K562 (cell line): ENCODE measurements around the gene UBE2V1. TPM values are rescaled to one million over a fixed set of nuclear protein-coding genes. Genes with fewer than 3 reads are reported as not detected.

ENCODE experiments used
- ARID2 ChIP-seq: fragments of 450-650 bp; IDR thresholded peaks from 2 replicates; pipeline ENCODE4 v1.6.1; 2017; ENCODE audit warnings: antibody characterized with exemption, mild to moderate bottlenecking
- BCL6 ChIP-seq: fragments of 250-450 bp; sonication (Bioruptor Pico); IDR thresholded peaks from 2 replicates; pipeline ENCODE4 v1.4.0; 2020
- CGGBP1 ChIP-seq: fragments of 250-450 bp; sonication (Bioruptor Pico); IDR thresholded peaks from 2 replicates; pipeline ENCODE4 v1.9.0; 2021; ENCODE audit warnings: mild to moderate bottlenecking
- CHAMP1 ChIP-seq: fragments of 450-650 bp; IDR thresholded peaks from 2 replicates; pipeline ENCODE4 v1.6.1; 2016; ENCODE audit warnings: mild to moderate bottlenecking
- CREB1 ChIP-seq, 2 experiments: sonication (generic) in 1 of 2; formaldehyde crosslinking in 1 of 2; IDR thresholded peaks; 2 replicates each; pipeline versions ENCODE4 v1.6.1 to v1.8.0; 2012 to 2022; ENCODE audit warnings: inconsistent platforms in 1 of 2, mild to moderate bottlenecking in 1 of 2, missing genetic modification reagents in 1 of 2, moderate library complexity in 1 of 2
- ELK3 ChIP-seq: fragments of 450-650 bp; formaldehyde crosslinking; IDR thresholded peaks from 2 replicates; pipeline ENCODE4 v1.4.0; 2020; ENCODE audit warnings: mild to moderate bottlenecking
- GABPB1 ChIP-seq: sonication (generic); formaldehyde crosslinking; IDR thresholded peaks from 2 replicates; pipeline ENCODE4 v1.8.0; 2022; ENCODE audit warnings: mild to moderate bottlenecking, missing genetic modification reagents
- HDAC1 ChIP-seq, 2 experiments: fragments of 450-650 bp; IDR thresholded peaks; 2 replicates each; pipeline ENCODE4 v1.6.1; 2016 to 2017; ENCODE audit warnings: inconsistent platforms in 1 of 2, mild to moderate bottlenecking in 1 of 2, moderate library complexity in 1 of 2
- HINFP ChIP-seq: fragments of 450-650 bp; conservative IDR thresholded peaks from 2 replicates; pipeline ENCODE4 v1.6.1; 2016; ENCODE audit warnings: missing genetic modification characterization, low read depth, mild to moderate bottlenecking, control low read depth, missing compliant biosample characterization
- HLTF ChIP-seq: fragments of 450-650 bp; IDR thresholded peaks from 2 replicates; pipeline ENCODE4 v1.6.1; 2016
- MAFF ChIP-seq: IDR thresholded peaks from 2 replicates; pipeline ENCODE4 v1.6.1; 2012; ENCODE audit warnings: low read length, improper control_type of control experiment
- MTA1 ChIP-seq: fragments of 450-650 bp; IDR thresholded peaks from 2 replicates; pipeline ENCODE4 v1.6.1; 2017; ENCODE audit warnings: borderline replicate concordance
- SUPT5H ChIP-seq: fragments of 450-650 bp; IDR thresholded peaks from 2 replicates; pipeline ENCODE4 v1.6.1; 2016
- TAF1 ChIP-seq: IDR thresholded peaks from 2 replicates; pipeline ENCODE4 v1.6.1; 2011; ENCODE audit warnings: mild to moderate bottlenecking, low read length, moderate library complexity; ENCODE audit not compliant: insufficient read depth, control insufficient read depth, severe bottlenecking; ENCODE audit errors: extremely low read depth
- VEZF1 ChIP-seq: fragments of 200-800 bp; sonication (Bioruptor generic); IDR thresholded peaks from 2 replicates; pipeline ENCODE4 v1.6.1; 2017; ENCODE audit warnings: missing genetic modification characterization, missing compliant biosample characterization
- ZC3H11A ChIP-seq: IDR thresholded peaks from 2 replicates; pipeline ENCODE4 v1.6.1; 2012; ENCODE audit warnings: low read depth, low read length, improper control_type of control experiment
- ZNF174 ChIP-seq: fragments of 250-450 bp; sonication (Bioruptor Pico); IDR thresholded peaks from 2 replicates; pipeline ENCODE4 v1.4.0; 2020; ENCODE audit warnings: mild to moderate bottlenecking
- ZNF589 ChIP-seq: fragments of 200-800 bp; sonication (Bioruptor generic); IDR thresholded peaks from 2 replicates; pipeline ENCODE4 v1.6.1; 2016; ENCODE audit warnings: low read depth, missing genetic modification characterization, missing compliant biosample characterization
- ZNF668 ChIP-seq: fragments of 250-450 bp; sonication (Bioruptor Pico); IDR thresholded peaks from 2 replicates; pipeline ENCODE4 v1.8.0; 2022; ENCODE audit warnings: mild to moderate bottlenecking, inconsistent platforms
- ZNF77 ChIP-seq: fragments of 250-450 bp; sonication (Bioruptor Pico); IDR thresholded peaks from 2 replicates; pipeline ENCODE4 v1.5.0; 2020
- ZNF830 ChIP-seq: fragments of 250-450 bp; sonication (Bioruptor Pico); IDR thresholded peaks from 2 replicates; pipeline ENCODE4 v1.5.0; 2021; ENCODE audit warnings: mild to moderate bottlenecking
- polyA plus RNA-seq, 8 experiments: library from polyadenylated mRNA; depleted of rRNA in 4 of 8; stranded (reverse) in 5 of 8; unstranded in 3 of 8; fragments of >200 nt; fragmentation: Nextera tagmentation in 2 of 8; fragmentation: Illumina TruSeq in 1 of 8; extraction: Ambion mirVana in 2 of 8; extraction: Trizol in 1 of 8; gene quantifications; 2 replicates each; pipeline versions ENCODE4 v1.2.1 to v1.2.3, GENCODE V29; 2011 to 2014; ENCODE audit warnings: inconsistent platforms in 1 of 8, missing spikeins in 1 of 8
- total RNA-seq, 7 experiments: library from RNA; depleted of rRNA in 6 of 7; stranded (reverse); fragments of >200 nt in 6 of 7; fragmentation: Illumina TruSeq in 2 of 7; extraction: Trizol in 2 of 7; gene quantifications; 2 replicates each; pipeline versions ENCODE4 v1.2.1 to v1.2.3, GENCODE V29; 2011 to 2021; ENCODE audit warnings: low replicate concordance in 1 of 7

Gene UBE2V1
- total and polyA plus RNA-seq, 9 of the 15 experiments (the other 6 are each of a cell fraction or from before 2014, with no cell fraction given), result 93.0 to 357 (median 119) TPM

GRCh38 chr20:50112512-50113419 lies at the start of gene UBE2V1 (continued):
- TF ChIP-seq ARID2 (0 out of 2 replicates have a peak, but pooled peaks have one; percentile 24), ZNF77 (CRISPR knock-in tag) (no peak), CGGBP1 (peak; percentile 33; the same call in 1 of the 2 replicates), ZNF830 (CRISPR knock-in tag) (no peak), MTA1 (no peak), ELK3 (no peak), HINFP (tag) (no peak), ZC3H11A (no peak), TAF1 (peak; percentile 89), CHAMP1 (no peak), MAFF (no peak), HDAC1 (IDR thresholded peaks at IDR 0.05) (peak in 1 of 2 experiments; percentile 28; a peak in 1 of 4 replicates), BCL6 (CRISPR knock-in tag) (no peak), SUPT5H (peak; percentile 81), VEZF1 (peak; percentile 100), ZNF668 (CRISPR knock-in tag) (no peak), ZNF174 (CRISPR knock-in tag) (no peak), CREB1 (IDR thresholded peaks at IDR 0.05) (peak; percentile 30; the same call in 1 of the 2 replicates), CREB1 (CRISPR knock-in tag; IDR thresholded peaks at IDR 0.05) (0 out of 2 replicates have a peak, but pooled peaks have one; percentile 33), GABPB1 (0 out of 2 replicates have a peak, but pooled peaks have one; percentile 31), HLTF (no peak), ZNF589 (CRISPR knock-in tag) (no peak)
